SU-DHL-6 (cell line): ENCODE measurements around the gene PRKG2.

Experiments used
- H2AFZ ChIP-seq: fragments of 200-600 bp; sonication (generic); 2 replicates; pipeline ENCODE4 v1.6.1; 2014; ENCODE audit warnings: low read depth, mild to moderate bottlenecking, moderate library complexity, mixed read lengths, antibody characterized with exemption, low read length; ENCODE audit not compliant: severe bottlenecking
- H3F3A ChIP-seq: fragments of 200-600 bp; shearing (Covaris generic); 2 replicates; pipeline ENCODE4 v1.6.0; 2016; ENCODE audit warnings: antibody characterized with exemption, mild to moderate bottlenecking; ENCODE audit not compliant: insufficient read depth
- H3K27ac ChIP-seq: fragments of 200-600 bp; sonication (generic); 2 replicates; pipeline ENCODE4 v1.5.1; 2016; ENCODE audit warnings: low read depth, mild to moderate bottlenecking, low read length, moderate library complexity, mixed read lengths
- H3K27me3 ChIP-seq: fragments of 200-600 bp; sonication (generic), shearing (Covaris generic); 2 replicates; pipeline ENCODE4 v1.6.0; 2014; ENCODE audit warnings: mild to moderate bottlenecking, low read length
- H3K36me3 ChIP-seq: fragments of 200-600 bp; sonication (generic); 2 replicates; pipeline ENCODE4 v1.6.1; 2014; ENCODE audit warnings: mild to moderate bottlenecking, low read length, mixed read lengths
- H3K4me2 ChIP-seq: fragments of 300-600, 200-600 bp; shearing (Covaris generic), sonication (generic); 2 replicates; pipeline ENCODE4 v1.6.0; 2014; ENCODE audit warnings: low read length, low read depth, mild to moderate bottlenecking; ENCODE audit not compliant: poor library complexity, severe bottlenecking
- H3K4me3 ChIP-seq: fragments of 200-600 bp; sonication (generic); 2 replicates; pipeline ENCODE4 v1.5.1; 2014; ENCODE audit warnings: antibody characterized with exemption, low read length, mild to moderate bottlenecking, mixed read lengths; ENCODE audit not compliant: insufficient read depth, poor library complexity, severe bottlenecking
- H3K79me2 ChIP-seq: fragments of 200-600 bp; sonication (generic); 2 replicates; pipeline ENCODE4 v1.6.1; 2014; ENCODE audit warnings: mild to moderate bottlenecking, low read length, moderate library complexity; ENCODE audit not compliant: insufficient read depth
- H3K9ac ChIP-seq: fragments of 200-600 bp; sonication (generic); 2 replicates; pipeline ENCODE4 v1.7.0; 2014; ENCODE audit warnings: mild to moderate bottlenecking, low read length
- H3K9me2 ChIP-seq: fragments of 200-600 bp; sonication (generic); replicated peaks from 2 replicates; pipeline ENCODE4 v1.6.1; 2014; ENCODE audit warnings: low read length; ENCODE audit not compliant: insufficient read depth
- H3K9me3 ChIP-seq: fragments of 200-600 bp; sonication (generic); 2 replicates; pipeline ENCODE4 v1.6.1; 2014; ENCODE audit warnings: low read length, mixed read lengths; ENCODE audit not compliant: insufficient read depth
- H4K20me1 ChIP-seq: fragments of 200-600 bp; sonication (generic); 2 replicates; pipeline ENCODE4 v1.6.1; 2014; ENCODE audit warnings: low read depth, mild to moderate bottlenecking, antibody characterized with exemption, low read length, moderate library complexity, mixed read lengths
- EZH2phosphoT487 ChIP-seq: fragments of 200-600 bp; sonication (generic), shearing (Covaris generic); conservative IDR thresholded peaks from 2 replicates; pipeline ENCODE4 v1.6.1; 2018; ENCODE audit warnings: mild to moderate bottlenecking, antibody characterized with exemption, low read length, moderate library complexity, mixed read lengths
- TF ChIP-seq, protein P1 (sequence below): fragments of 200-600 bp; sonication (generic); IDR thresholded peaks from one replicate; pipeline ENCODE4 v1.5.1; 2017; ENCODE audit warnings: antibody characterized with exemption, mild to moderate bottlenecking, low read length, moderate library complexity; ENCODE audit not compliant: insufficient read depth, poor library complexity, severe bottlenecking

The PRKG2 gene

DNA sequence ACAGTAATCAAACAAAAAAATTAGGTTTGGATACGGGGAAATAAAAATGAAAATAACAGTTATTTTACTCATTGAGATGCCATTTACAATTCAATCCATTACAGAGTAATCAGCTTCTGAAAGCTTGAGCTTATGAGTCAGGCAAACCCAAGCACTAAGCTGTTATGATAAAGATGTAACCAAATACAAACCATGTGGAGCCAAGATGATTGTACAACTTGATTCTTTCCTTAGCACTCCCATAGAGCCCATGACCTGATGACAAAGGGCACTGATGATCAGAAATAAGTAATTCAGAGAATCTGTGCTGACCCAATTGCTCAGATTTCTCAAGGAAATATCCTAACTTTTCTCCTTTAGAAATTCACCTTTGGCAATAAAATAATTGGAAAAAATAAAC is 40.5 kb upstream of the PRKG2 start:
- Histone ChIP-seq H3K79me2 (no peaks in the 10 kb centered on the region), H3K9ac (no peak overlapping the region), H4K20me1 (no peaks in the 10 kb centered on the region), H3K4me3 (no peak overlapping the region), H3K4me2 (no peak overlapping the region), H3K9me2 (no peaks in the 10 kb centered on the region), H3K9me3 (no peaks in the 10 kb centered on the region), H3K27ac (no peak overlapping the region), H2AFZ (no peak overlapping the region), H3K27me3 (no peaks in the 10 kb centered on the region), H3F3A (no peaks in the 10 kb centered on the region), H3K36me3 (no peaks in the 10 kb centered on the region)
- TF ChIP-seq, protein P1, sequence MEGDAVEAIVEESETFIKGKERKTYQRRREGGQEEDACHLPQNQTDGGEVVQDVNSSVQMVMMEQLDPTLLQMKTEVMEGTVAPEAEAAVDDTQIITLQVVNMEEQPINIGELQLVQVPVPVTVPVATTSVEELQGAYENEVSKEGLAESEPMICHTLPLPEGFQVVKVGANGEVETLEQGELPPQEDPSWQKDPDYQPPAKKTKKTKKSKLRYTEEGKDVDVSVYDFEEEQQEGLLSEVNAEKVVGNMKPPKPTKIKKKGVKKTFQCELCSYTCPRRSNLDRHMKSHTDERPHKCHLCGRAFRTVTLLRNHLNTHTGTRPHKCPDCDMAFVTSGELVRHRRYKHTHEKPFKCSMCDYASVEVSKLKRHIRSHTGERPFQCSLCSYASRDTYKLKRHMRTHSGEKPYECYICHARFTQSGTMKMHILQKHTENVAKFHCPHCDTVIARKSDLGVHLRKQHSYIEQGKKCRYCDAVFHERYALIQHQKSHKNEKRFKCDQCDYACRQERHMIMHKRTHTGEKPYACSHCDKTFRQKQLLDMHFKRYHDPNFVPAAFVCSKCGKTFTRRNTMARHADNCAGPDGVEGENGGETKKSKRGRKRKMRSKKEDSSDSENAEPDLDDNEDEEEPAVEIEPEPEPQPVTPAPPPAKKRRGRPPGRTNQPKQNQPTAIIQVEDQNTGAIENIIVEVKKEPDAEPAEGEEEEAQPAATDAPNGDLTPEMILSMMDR = no peak
- TF ChIP-seq EZH2phosphoT487 = no peak

DNA sequence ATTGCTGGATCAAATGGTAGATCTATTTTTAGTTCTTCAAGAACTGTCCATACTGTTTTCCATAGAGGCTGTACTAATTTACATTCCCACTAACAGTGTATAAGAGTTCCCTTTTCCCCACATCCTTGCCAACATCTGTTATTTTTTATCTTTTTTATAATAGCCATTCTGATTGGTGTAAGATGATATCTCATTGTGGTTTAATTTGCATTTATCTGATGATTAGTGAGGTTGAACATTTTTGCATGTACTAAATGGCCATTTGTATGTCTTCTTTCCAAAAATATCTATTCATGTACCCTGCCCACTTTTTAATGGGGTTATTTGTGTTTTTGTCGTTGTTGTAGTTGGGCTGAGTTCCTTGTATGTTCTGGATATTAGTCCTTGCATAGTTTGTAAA is 35.4 kb upstream of the PRKG2 start:
- H3K27ac ChIP-seq = no peak overlapping the region
- H3F3A ChIP-seq = no peaks in the 10 kb centered on the region
- TF ChIP-seq EZH2phosphoT487 = no peak
- TF ChIP-seq, protein P1 = no peak

DNA sequence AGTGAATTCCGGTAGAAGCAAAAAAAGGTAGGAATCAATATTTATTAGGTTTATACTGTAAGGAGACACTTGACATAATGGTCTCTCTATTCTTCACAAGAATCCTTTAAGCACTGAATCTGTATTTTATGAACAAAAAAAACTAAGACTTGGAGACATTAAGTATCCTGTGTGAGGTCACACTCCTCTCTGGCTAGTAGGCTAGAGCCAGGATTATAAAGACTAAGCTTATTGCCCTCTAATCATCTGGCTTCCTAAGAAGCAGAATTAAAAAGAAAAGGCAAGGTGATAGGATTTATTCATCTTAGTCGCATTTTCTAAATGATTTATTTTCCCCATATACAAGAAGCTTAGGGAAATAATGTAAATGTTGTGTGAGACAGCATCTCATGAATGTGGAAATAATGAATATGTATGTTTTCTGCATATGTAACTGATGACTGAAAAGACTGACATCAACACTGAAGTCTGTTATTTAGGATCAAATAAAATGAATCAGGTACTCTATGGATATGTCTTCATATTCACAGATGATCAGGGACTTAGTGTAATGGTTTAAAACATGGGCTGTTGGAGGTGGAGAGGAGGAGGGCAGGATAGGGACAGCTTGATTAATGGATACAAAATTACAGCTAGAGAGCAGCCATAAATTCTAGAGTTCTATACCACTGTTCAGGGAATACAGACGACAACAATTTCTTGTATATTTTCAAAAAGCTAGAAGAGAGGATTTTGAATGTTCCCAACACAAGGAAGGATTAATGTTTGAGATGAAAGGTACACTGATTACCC is 30.4 kb upstream of the PRKG2 start:
- no peak overlapping the region for H3K4me2 ChIP-seq
- H3K36me3 ChIP-seq = no peaks in the 10 kb centered on the region
- H3K9me2 ChIP-seq = no peaks in the 10 kb centered on the region
- no peak overlapping the region for H3K4me3 ChIP-seq
- H3K27ac ChIP-seq = no peak overlapping the region
- H2AFZ ChIP-seq = no peak overlapping the region
- no peaks in the 10 kb centered on the region for H3K27me3 ChIP-seq
- H3K9me3 ChIP-seq = no peaks in the 10 kb centered on the region
- no peak for TF ChIP-seq EZH2phosphoT487
- TF ChIP-seq, protein P1 = no peak
- H3F3A ChIP-seq = no peaks in the 10 kb centered on the region
- no peaks in the 10 kb centered on the region for H3K79me2 ChIP-seq
- no peaks in the 10 kb centered on the region for H4K20me1 ChIP-seq
- H3K9ac ChIP-seq = no peak overlapping the region

More for the DNA sequence above, 35.4 kb upstream of the PRKG2 start:
- H3K27me3 ChIP-seq = no peaks in the 10 kb centered on the region
- no peaks in the 10 kb centered on the region for H3K36me3 ChIP-seq
- no peak overlapping the region for H3K4me3 ChIP-seq
- no peaks in the 10 kb centered on the region for H3K9me3 ChIP-seq
- H3K9ac ChIP-seq = no peak overlapping the region
- no peaks in the 10 kb centered on the region for H3K79me2 ChIP-seq
- H4K20me1 ChIP-seq = no peaks in the 10 kb centered on the region
- H3K4me2 ChIP-seq = no peak overlapping the region
- no peak overlapping the region for H2AFZ ChIP-seq
- H3K9me2 ChIP-seq = no peaks in the 10 kb centered on the region
